22Rv1 (cell line): ENCODE data around the gene NASP.

Source experiments
- H3K27ac ChIP-seq: fragments of 450-650 bp; 2 replicates; pipeline ENCODE4 v1.5.1; 2017
- ZFX ChIP-seq: fragments of 450-650 bp; IDR thresholded peaks from 2 replicates; pipeline ENCODE4 v1.6.1; 2017; ENCODE audit warnings: antibody characterized with exemption, borderline replicate concordance
- TF ChIP-seq, protein P1 (sequence below): fragments of 450-650 bp; IDR thresholded peaks from 2 replicates; pipeline ENCODE4 v1.5.1; 2017; ENCODE audit warnings: mild to moderate bottlenecking

The NASP gene

DNA sequence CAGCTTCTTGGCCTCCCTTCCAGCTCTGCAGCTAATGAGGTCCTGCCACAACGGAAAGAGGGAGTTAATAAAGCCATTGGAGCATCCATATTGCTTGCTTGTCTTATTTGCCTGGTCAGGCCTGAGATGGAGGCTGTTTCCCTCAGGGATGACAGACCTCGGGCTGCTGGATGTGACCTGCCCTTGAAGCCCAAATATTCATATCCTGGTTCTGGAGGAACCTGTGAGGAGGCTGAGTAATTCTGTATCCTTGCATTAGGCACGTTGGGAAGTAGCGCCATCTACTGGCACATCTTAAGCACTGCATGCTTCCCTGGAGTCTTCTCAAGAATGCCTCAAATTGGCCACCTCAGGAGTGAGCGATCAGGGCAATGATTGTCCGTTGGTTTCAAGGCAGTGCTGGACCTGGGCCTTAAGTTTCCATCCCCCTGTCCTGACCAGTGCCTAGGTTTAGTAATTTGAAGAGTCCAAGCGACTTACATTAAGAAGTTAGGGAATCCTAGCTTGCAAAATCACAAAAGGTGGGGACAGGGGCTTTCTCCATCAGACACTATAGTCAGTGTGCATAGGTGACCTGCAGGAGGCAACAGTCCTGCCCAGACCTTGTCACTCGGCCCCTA is 13.8 kb upstream of the NASP start:
- H3K27ac ChIP-seq: peak overlapping the region; percentile 30; the same call in 1 of the 2 replicates
- no peak for TF ChIP-seq ZFX
- TF ChIP-seq, protein P1, sequence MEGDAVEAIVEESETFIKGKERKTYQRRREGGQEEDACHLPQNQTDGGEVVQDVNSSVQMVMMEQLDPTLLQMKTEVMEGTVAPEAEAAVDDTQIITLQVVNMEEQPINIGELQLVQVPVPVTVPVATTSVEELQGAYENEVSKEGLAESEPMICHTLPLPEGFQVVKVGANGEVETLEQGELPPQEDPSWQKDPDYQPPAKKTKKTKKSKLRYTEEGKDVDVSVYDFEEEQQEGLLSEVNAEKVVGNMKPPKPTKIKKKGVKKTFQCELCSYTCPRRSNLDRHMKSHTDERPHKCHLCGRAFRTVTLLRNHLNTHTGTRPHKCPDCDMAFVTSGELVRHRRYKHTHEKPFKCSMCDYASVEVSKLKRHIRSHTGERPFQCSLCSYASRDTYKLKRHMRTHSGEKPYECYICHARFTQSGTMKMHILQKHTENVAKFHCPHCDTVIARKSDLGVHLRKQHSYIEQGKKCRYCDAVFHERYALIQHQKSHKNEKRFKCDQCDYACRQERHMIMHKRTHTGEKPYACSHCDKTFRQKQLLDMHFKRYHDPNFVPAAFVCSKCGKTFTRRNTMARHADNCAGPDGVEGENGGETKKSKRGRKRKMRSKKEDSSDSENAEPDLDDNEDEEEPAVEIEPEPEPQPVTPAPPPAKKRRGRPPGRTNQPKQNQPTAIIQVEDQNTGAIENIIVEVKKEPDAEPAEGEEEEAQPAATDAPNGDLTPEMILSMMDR: peak; percentile 96

DNA sequence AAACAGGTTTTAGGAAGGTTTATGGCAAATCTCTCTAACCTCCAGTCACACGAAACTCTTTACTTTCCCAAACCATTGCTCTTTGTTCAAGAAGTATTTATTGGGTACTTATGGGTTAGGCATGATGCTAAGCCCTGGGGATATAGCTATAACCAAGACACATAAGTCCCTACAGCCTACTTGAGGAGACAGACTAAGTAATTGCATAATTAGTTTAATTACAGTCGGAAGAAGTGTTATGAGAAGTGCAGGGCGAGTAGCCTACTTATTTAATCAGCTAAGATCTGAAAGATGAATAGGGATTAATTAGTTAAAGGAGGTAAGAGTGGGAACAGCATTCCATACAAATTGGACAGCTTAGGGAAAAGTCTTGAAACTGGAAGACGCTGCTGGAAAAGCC is 13.2 kb upstream of the NASP start:
- TF ChIP-seq, protein P1: no peak
- no peak for TF ChIP-seq ZFX
- H3K27ac ChIP-seq: no peak overlapping the region

DNA sequence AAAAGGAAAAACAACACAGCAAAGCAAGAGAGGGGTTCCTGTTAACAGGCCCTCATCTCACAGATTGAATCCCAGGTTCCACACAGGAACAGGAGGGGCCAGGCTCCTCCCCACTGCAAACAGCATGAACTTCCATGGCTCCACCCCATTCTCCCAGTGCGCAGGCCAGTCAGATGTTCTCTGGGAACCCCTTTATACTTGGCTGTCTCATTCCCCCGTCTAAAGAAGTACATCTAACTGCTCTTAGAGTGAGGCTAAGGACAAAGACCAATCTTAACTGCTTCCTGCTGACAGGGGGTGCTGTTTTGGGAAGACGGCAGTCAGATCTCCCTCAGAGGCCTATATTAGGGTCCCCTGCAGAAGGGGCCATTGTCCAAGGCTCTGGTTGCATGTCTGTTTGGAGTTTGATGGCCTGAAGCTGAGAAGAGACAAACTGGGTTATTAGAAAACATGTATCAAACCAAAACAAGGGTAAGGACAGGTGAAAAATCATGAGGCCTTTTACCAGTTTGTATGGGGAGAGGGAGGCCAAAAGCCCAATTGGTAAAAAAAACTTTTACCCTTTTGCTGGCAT is 10.5 kb upstream of the NASP start:
- H3K27ac ChIP-seq: no peak overlapping the region
- no peak for TF ChIP-seq ZFX
- TF ChIP-seq, protein P1: no peak

DNA sequence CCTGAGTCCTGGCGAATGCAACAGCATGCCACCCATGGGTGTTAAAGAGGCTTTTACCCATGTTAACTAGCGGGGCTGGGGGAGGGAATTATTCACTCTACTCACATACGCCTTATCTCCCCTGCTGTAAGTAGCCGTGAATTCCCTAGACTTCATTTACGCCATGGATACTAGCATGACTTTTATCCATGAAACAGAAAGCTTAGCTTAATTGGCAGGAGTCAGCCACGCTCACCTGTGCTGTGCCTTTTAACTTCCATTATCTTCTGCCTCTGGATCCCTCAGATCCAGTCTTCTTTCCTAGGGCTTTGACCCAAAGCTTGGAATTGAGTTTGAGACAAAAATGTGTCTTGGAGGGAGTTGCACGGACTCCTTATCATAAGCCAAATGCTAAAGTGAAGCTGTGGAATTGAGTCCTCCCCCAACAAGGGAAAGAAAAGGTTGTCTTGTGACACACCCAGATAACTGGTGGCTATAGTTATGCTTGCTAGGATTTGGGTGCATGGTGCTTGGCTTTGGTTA is 9.7 kb upstream of the NASP start:
- no peak overlapping the region for H3K27ac ChIP-seq
- TF ChIP-seq ZFX: no peak
- TF ChIP-seq, protein P1: no peak

DNA sequence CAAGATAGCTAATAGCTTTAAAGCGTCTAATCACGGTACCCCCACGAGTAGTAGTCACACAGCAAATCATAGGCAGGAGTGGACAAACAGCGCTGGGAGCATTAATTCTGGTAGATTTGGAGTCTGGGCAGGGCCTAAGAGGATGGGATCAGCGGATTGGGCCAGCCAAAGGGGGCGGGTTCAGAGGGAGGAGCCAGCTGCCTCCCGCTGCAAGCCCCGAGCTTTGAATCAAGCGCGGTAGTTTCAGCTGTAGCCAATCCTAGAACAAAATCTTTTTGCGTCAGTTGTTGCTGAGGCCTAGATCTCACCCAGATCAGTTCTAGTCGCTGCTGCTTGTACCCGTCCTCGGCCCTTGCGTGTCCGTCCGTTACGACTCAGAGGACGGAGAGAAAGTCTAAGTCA is 576 bp upstream of the NASP start:
- TF ChIP-seq, protein P1: no peak
- no peak for TF ChIP-seq ZFX
- peak overlapping the region; percentile 97 for H3K27ac ChIP-seq

DNA sequence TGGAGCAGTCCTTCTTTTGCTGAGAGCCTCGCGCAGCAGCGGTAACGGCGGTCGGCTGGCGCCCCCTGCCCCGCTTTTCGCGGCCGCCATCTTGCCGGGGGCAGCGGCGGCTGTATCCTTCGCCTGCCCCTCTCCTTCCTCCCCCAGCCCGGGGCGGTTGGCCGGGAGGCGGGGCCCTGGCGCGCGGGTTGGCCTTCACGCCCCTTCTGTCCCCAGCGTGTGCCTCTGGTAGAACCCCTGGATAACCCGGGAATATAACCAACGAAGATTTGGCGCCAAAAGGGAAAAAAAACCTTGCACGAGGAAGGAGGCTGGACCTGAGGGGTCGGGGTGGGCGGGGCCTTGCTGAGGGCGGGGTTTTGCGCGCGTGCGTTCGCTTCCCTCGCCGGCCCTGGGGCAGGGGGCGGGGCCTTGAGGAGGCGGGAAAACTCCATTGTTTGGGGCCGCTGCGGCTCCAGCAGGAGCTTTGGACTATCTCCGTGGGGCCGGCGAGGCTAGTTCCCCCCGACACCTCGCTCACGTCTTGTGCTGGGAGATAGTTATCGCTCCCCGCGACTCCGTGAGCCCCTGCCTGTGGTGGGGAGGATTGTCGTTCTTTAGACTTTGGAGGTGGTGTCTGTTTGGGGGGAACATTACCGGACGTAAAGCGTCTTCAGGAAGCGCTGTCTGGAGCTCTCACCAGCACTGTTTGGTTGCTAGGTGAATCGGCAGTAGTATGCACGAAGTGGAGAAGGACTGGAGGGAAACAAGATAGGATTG is 689 bp downstream of the NASP start:
- TF ChIP-seq ZFX: no peak
- TF ChIP-seq, protein P1: peak; percentile 33; the same call in 1 of the 2 replicates

DNA sequence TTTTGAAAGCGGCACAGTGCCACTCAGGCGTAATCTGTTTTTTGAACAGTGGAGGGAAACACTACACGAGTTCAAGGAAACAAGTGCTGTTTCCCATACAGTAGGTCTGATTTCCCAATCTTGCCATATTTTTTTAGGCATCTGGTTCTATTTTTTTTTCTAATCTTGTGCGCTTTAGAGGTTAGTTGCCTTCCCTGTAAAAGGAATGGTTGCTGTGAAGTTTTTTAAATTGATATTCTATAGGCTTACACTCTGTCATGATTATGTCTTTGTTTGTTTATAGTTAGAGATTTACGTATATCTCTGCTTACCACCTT is 1.2 kb downstream of the NASP start:
- TF ChIP-seq, protein P1: no peak
- TF ChIP-seq ZFX: no peak
- peak overlapping the region; percentile 97 for H3K27ac ChIP-seq

More for the DNA sequence above, 689 bp downstream of the NASP start:
- H3K27ac ChIP-seq: peak overlapping the region; percentile 97
